ENCODE measurements around the gene ATP2C2. TPM values are rescaled to one million over a fixed set of nuclear protein-coding genes. Genes with fewer than 3 reads are reported as not detected.

The ATP2C2 gene
- total and polyA plus RNA-seq, 2 experiments from 2014 or later, result 2.1 TPM

DNA sequence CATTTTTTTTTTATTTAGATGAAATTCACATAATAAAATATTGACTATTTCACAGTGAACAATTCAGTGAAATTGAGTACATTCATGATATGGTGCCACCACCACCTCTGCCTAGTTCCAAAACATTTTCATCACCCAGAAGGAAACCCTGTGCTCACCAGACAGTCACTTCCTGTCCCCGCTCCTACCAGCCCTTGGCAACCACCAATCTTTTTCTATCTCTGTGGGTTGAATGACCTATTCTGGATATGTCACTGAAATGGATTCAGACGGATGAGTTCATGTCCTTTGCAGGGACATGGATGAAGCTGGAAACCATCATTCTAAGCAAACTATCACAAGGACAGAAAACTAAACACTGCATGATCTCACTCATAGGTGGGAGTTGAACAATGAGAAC lies 40.5 kb downstream of the ATP2C2 start:
- H3K36me3 Mint-ChIP-seq (ENCODE audit: low read depth), result no peaks in the 10 kb centered on the region
- H3K27ac ChIP-seq (ENCODE audit: low read depth), result no peak overlapping the region
- H3F3A ChIP-seq (replicated peaks; ENCODE audit: low read depth), result no peaks in the 10 kb centered on the region
- H2AFZ ChIP-seq, result no peak overlapping the region
- no peaks in the 10 kb centered on the region for H3K36me3 ChIP-seq (ENCODE audit: insufficient read depth)
- no peak overlapping the region for H3K4me3 Mint-ChIP-seq
- no peaks in the 10 kb centered on the region for H3K4me1 ChIP-seq (ENCODE audit: insufficient read depth)
- DNase-seq (ENCODE audit: low spot score) (no peak), ATAC-seq (no peak)
- H3K9me2 ChIP-seq (ENCODE audit: insufficient read depth), result no peaks in the 10 kb centered on the region
- no peaks in the 10 kb centered on the region for H4K20me1 ChIP-seq (replicated peaks; ENCODE audit: insufficient read depth)
- TF ChIP-seq, protein P1, sequence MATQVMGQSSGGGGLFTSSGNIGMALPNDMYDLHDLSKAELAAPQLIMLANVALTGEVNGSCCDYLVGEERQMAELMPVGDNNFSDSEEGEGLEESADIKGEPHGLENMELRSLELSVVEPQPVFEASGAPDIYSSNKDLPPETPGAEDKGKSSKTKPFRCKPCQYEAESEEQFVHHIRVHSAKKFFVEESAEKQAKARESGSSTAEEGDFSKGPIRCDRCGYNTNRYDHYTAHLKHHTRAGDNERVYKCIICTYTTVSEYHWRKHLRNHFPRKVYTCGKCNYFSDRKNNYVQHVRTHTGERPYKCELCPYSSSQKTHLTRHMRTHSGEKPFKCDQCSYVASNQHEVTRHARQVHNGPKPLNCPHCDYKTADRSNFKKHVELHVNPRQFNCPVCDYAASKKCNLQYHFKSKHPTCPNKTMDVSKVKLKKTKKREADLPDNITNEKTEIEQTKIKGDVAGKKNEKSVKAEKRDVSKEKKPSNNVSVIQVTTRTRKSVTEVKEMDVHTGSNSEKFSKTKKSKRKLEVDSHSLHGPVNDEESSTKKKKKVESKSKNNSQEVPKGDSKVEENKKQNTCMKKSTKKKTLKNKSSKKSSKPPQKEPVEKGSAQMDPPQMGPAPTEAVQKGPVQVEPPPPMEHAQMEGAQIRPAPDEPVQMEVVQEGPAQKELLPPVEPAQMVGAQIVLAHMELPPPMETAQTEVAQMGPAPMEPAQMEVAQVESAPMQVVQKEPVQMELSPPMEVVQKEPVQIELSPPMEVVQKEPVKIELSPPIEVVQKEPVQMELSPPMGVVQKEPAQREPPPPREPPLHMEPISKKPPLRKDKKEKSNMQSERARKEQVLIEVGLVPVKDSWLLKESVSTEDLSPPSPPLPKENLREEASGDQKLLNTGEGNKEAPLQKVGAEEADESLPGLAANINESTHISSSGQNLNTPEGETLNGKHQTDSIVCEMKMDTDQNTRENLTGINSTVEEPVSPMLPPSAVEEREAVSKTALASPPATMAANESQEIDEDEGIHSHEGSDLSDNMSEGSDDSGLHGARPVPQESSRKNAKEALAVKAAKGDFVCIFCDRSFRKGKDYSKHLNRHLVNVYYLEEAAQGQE (IDR thresholded peaks at IDR 0.05; ENCODE audit: unreplicated experiment), result no peak
- TF ChIP-seq, protein P2, sequence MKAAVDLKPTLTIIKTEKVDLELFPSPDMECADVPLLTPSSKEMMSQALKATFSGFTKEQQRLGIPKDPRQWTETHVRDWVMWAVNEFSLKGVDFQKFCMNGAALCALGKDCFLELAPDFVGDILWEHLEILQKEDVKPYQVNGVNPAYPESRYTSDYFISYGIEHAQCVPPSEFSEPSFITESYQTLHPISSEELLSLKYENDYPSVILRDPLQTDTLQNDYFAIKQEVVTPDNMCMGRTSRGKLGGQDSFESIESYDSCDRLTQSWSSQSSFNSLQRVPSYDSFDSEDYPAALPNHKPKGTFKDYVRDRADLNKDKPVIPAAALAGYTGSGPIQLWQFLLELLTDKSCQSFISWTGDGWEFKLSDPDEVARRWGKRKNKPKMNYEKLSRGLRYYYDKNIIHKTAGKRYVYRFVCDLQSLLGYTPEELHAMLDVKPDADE (IDR thresholded peaks at IDR 0.05), result no peak
- no peak for TF ChIP-seq ZNF114 (CRISPR knock-in tag; IDR thresholded peaks at IDR 0.05)
- no peak for TF ChIP-seq EZH2phosphoT487 (IDR thresholded peaks at IDR 0.05; ENCODE audit: unreplicated experiment)
- TF ChIP-seq, protein P3, sequence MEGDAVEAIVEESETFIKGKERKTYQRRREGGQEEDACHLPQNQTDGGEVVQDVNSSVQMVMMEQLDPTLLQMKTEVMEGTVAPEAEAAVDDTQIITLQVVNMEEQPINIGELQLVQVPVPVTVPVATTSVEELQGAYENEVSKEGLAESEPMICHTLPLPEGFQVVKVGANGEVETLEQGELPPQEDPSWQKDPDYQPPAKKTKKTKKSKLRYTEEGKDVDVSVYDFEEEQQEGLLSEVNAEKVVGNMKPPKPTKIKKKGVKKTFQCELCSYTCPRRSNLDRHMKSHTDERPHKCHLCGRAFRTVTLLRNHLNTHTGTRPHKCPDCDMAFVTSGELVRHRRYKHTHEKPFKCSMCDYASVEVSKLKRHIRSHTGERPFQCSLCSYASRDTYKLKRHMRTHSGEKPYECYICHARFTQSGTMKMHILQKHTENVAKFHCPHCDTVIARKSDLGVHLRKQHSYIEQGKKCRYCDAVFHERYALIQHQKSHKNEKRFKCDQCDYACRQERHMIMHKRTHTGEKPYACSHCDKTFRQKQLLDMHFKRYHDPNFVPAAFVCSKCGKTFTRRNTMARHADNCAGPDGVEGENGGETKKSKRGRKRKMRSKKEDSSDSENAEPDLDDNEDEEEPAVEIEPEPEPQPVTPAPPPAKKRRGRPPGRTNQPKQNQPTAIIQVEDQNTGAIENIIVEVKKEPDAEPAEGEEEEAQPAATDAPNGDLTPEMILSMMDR (conservative IDR thresholded peaks at IDR 0.05; ENCODE audit: low read depth in 2 of 2), result no peak
- TF ChIP-seq ZNF331 (CRISPR knock-in tag; IDR thresholded peaks at IDR 0.05; ENCODE audit: low read depth), result no peak
- TF ChIP-seq CREB1 (CRISPR knock-in tag; IDR thresholded peaks at IDR 0.05; ENCODE audit: low read depth), result no peak
- TF ChIP-seq EZH2 (IDR thresholded peaks at IDR 0.05; ENCODE audit: low read depth, unreplicated experiment), result no peak
- TF ChIP-seq JUNB (IDR thresholded peaks at IDR 0.05; ENCODE audit: unreplicated experiment), result no peak
- TF ChIP-seq POLR2AphosphoS5 (IDR thresholded peaks at IDR 0.05; ENCODE audit: low read depth), result no peak
- TF ChIP-seq STAT1 (IDR thresholded peaks at IDR 0.05; ENCODE audit: unreplicated experiment), result no peak
- no peak for TF ChIP-seq NANOG (IDR thresholded peaks at IDR 0.05; ENCODE audit: borderline replicate concordance)
- TF ChIP-seq, protein P4, sequence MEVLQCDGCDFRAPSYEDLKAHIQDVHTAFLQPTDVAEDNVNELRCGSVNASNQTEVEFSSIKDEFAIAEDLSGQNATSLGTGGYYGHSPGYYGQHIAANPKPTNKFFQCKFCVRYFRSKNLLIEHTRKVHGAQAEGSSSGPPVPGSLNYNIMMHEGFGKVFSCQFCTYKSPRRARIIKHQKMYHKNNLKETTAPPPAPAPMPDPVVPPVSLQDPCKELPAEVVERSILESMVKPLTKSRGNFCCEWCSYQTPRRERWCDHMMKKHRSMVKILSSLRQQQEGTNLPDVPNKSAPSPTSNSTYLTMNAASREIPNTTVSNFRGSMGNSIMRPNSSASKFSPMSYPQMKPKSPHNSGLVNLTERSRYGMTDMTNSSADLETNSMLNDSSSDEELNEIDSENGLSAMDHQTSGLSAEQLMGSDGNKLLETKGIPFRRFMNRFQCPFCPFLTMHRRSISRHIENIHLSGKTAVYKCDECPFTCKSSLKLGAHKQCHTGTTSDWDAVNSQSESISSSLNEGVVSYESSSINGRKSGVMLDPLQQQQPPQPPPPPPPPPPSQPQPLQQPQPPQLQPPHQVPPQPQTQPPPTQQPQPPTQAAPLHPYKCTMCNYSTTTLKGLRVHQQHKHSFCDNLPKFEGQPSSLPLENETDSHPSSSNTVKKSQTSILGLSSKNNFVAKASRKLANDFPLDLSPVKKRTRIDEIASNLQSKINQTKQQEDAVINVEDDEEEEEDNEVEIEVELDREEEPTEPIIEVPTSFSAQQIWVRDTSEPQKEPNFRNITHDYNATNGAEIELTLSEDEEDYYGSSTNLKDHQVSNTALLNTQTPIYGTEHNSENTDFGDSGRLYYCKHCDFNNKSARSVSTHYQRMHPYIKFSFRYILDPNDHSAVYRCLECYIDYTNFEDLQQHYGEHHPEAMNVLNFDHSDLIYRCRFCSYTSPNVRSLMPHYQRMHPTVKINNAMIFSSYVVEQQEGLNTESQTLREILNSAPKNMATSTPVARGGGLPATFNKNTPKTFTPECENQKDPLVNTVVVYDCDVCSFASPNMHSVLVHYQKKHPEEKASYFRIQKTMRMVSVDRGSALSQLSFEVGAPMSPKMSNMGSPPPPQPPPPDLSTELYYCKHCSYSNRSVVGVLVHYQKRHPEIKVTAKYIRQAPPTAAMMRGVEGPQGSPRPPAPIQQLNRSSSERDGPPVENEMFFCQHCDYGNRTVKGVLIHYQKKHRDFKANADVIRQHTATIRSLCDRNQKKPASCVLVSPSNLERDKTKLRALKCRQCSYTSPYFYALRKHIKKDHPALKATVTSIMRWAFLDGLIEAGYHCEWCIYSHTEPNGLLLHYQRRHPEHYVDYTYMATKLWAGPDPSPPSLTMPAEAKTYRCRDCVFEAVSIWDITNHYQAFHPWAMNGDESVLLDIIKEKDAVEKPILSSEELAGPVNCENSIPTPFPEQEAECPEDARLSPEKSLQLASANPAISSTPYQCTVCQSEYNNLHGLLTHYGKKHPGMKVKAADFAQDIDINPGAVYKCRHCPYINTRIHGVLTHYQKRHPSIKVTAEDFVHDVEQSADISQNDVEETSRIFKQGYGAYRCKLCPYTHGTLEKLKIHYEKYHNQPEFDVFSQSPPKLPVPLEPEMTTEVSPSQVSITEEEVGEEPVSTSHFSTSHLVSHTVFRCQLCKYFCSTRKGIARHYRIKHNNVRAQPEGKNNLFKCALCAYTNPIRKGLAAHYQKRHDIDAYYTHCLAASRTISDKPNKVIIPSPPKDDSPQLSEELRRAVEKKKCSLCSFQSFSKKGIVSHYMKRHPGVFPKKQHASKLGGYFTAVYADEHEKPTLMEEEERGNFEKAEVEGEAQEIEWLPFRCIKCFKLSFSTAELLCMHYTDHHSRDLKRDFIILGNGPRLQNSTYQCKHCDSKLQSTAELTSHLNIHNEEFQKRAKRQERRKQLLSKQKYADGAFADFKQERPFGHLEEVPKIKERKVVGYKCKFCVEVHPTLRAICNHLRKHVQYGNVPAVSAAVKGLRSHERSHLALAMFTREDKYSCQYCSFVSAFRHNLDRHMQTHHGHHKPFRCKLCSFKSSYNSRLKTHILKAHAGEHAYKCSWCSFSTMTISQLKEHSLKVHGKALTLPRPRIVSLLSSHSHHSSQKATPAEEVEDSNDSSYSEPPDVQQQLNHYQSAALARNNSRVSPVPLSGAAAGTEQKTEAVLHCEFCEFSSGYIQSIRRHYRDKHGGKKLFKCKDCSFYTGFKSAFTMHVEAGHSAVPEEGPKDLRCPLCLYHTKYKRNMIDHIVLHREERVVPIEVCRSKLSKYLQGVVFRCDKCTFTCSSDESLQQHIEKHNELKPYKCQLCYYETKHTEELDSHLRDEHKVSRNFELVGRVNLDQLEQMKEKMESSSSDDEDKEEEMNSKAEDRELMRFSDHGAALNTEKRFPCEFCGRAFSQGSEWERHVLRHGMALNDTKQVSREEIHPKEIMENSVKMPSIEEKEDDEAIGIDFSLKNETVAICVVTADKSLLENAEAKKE (CRISPR knock-in tag; IDR thresholded peaks at IDR 0.05), result no peak
- H3K27ac Mint-ChIP-seq, result no peak overlapping the region
- H3K27me3 ChIP-seq (ENCODE audit: insufficient read depth), result no peaks in the 10 kb centered on the region
- H3K4me1 Mint-ChIP-seq, result no peaks in the 10 kb centered on the region; the same call in 2 of the 3 replicates
- H3K27me3 Mint-ChIP-seq (ENCODE audit: insufficient read depth, low read depth, poor library complexity), result peaks cover 9% of the 10 kb centered on the region
- no peak overlapping the region for H3K4me2 ChIP-seq
- no peaks in the 10 kb centered on the region; the same call in 2 of the 3 replicates for H3K9me3 Mint-ChIP-seq
- H3K79me2 ChIP-seq (replicated peaks; ENCODE audit: insufficient read depth), result no peaks in the 10 kb centered on the region
- H3K4me3 ChIP-seq, result no peak overlapping the region
